Activated T-helper 9 cell treated with anti-CD3 and anti-CD28 coated beads, Interleukin-2, amount 50 U/mL, for 16 hours (primary cell): ENCODE results near the gene SEC63.
"Not testable (repeated sequence)": the region's sequence is repeated elsewhere in the genome, so short reads cannot be mapped to it uniquely, and the experiment has no call there.

ENCODE experiments used
- DNase-seq: peaks from one replicate; pipeline ENCODE4 v3.0.0-alpha.2; 2020; ENCODE audit warnings: low read depth

The SEC63 gene

GRCh38 chr6:107860963-107861362 lies 97.0 kb downstream of the SEC63 start:
- not testable (repeated sequence) for DNase-seq

GRCh38 chr6:107860144-107860543 lies 97.9 kb downstream of the SEC63 start:
- not testable (repeated sequence) for DNase-seq

- DNase-seq = no peak
Observed at GRCh38 chr6:107853230-107853629, 104.8 kb downstream of the SEC63 start.

- DNase-seq = no peak
Observed at GRCh38 chr6:107849325-107849724, 108.7 kb downstream of the SEC63 start.

- peak; percentile 73 for DNase-seq
Observed at GRCh38 chr6:107847844-107848802, 109.9 kb downstream of the SEC63 start.

GRCh38 chr6:107846262-107846795 lies 111.7 kb downstream of the SEC63 start:
- DNase-seq = no peak

GRCh38 chr6:107845777-107846176 lies 112.2 kb downstream of the SEC63 start:
- DNase-seq = no peak

- DNase-seq = no peak
Observed at GRCh38 chr6:107843400-107843799, 114.6 kb downstream of the SEC63 start.

- DNase-seq = no peak
Observed at GRCh38 chr6:107841275-107841670, 116.7 kb downstream of the SEC63 start.

- no peak for DNase-seq
Observed at GRCh38 chr6:107840636-107841274, 117.3 kb downstream of the SEC63 start.

- no peak for DNase-seq
Observed at GRCh38 chr6:107833136-107833535, 124.9 kb downstream of the SEC63 start.

GRCh38 chr6:107832151-107833056 lies 125.6 kb downstream of the SEC63 start:
- DNase-seq = no peak

- no peak for DNase-seq
Observed at GRCh38 chr6:107830060-107830459, 127.9 kb downstream of the SEC63 start.

GRCh38 chr6:107827541-107827940 lies 130.5 kb downstream of the SEC63 start:
- DNase-seq = no peak

GRCh38 chr6:107823047-107823557 lies 134.9 kb downstream of the SEC63 start:
- peak; percentile 24 for DNase-seq

GRCh38 chr6:107822176-107823046 lies 135.6 kb downstream of the SEC63 start:
- peak; percentile 27 for DNase-seq

GRCh38 chr6:107821591-107821990 lies 136.4 kb downstream of the SEC63 start:
- no peak for DNase-seq

- no peak for DNase-seq
Observed at GRCh38 chr6:107820338-107821261, 137.4 kb downstream of the SEC63 start.

GRCh38 chr6:107819964-107820337 lies 138.1 kb downstream of the SEC63 start:
- DNase-seq = no peak

- DNase-seq = no peak
Observed at GRCh38 chr6:107819217-107819616, 138.8 kb downstream of the SEC63 start.
